ENCODE measurements around the gene AP2B1. TPM values are rescaled to one million over a fixed set of nuclear protein-coding genes. Genes with fewer than 3 reads are reported as not detected.

AP2B1 gene
- total RNA-seq, 6 donors from 2014 or later, result 52.7 to 140 (median 101) TPM

DNA sequence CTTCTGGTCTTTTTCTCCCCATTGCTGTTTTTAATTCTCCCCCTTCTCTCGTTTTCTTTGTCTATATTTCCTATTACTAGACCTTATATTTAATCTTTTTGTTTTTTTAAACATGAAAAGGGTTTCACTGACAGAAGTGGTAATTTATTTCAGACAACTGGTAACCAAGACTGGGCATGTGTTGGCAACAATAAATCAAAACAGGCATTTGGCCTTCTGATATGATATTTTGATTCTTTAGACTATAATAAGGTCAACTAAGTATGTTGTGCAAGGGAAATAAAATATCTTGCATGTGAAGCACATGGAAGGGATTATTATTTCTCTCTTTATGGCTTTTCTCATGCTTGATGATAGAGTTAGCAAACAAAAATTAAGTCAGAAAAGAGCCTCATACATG lies 34.6 kb downstream of the AP2B1 start:
- peaks cover 1 to 44% (median 19%) of the 10 kb centered on the region in 4 donors for H3K36me3 ChIP-seq
- no peak for TF ChIP-seq POLR2A (IDR thresholded peaks at IDR 0.05)
- TF ChIP-seq EP300 (IDR thresholded peaks at IDR 0.05), result no peak
- TF ChIP-seq, protein P1, sequence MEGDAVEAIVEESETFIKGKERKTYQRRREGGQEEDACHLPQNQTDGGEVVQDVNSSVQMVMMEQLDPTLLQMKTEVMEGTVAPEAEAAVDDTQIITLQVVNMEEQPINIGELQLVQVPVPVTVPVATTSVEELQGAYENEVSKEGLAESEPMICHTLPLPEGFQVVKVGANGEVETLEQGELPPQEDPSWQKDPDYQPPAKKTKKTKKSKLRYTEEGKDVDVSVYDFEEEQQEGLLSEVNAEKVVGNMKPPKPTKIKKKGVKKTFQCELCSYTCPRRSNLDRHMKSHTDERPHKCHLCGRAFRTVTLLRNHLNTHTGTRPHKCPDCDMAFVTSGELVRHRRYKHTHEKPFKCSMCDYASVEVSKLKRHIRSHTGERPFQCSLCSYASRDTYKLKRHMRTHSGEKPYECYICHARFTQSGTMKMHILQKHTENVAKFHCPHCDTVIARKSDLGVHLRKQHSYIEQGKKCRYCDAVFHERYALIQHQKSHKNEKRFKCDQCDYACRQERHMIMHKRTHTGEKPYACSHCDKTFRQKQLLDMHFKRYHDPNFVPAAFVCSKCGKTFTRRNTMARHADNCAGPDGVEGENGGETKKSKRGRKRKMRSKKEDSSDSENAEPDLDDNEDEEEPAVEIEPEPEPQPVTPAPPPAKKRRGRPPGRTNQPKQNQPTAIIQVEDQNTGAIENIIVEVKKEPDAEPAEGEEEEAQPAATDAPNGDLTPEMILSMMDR (IDR thresholded peaks at IDR 0.05), result no peak
- TF ChIP-seq POLR2AphosphoS5 (IDR thresholded peaks at IDR 0.05), result no peak
- H3K9me3 ChIP-seq, result no peaks in the 10 kb centered on the region
- DNase-seq (no peak), ATAC-seq (ENCODE audit: low FRiP score in 2 of 2) (no peak)
- no peak overlapping the region for H3K27ac ChIP-seq
- H3K27me3 ChIP-seq, result no peaks in the 10 kb centered on the region
- peaks cover 0 to 8% (median 4%) of the 10 kb centered on the region in 4 donors for H3K4me1 ChIP-seq
- no peak overlapping the region for H3K4me3 ChIP-seq
- WGBS, 2 donors, result 66 to 72% methylated on average over 1 of the region's 1 CpG

DNA sequence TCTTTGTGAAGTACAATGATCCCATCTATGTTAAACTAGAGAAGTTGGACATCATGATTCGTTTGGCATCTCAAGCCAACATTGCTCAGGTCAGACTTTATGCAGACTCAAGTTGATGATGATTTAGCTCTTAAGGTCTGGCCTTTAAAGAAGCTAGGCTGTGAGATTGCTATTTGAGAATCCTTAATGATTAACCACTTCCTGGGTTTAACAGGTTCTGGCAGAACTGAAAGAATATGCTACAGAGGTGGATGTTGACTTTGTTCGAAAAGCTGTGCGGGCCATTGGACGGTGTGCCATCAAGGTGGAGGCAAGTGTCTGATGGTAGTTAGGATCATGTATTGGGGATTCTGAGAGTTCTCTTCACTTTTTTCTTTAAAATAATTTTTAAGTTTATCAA lies 40.3 kb downstream of the AP2B1 start:
- ATAC-seq (ENCODE audit: low FRiP score in 2 of 2) (no peak), DNase-seq (no peak)
- peaks cover 4 to 85% (median 38%) of the 10 kb centered on the region in 4 donors for H3K36me3 ChIP-seq
- TF ChIP-seq EP300 (IDR thresholded peaks at IDR 0.05), result no peak
- TF ChIP-seq, protein P1 (IDR thresholded peaks at IDR 0.05), result no peak
- no peak for TF ChIP-seq POLR2AphosphoS5 (IDR thresholded peaks at IDR 0.05)
- TF ChIP-seq POLR2A (IDR thresholded peaks at IDR 0.05), result no peak
- H3K4me3 ChIP-seq, result no peak overlapping the region
- no peak overlapping the region for H3K27ac ChIP-seq
- no peaks in the 10 kb centered on the region for H3K27me3 ChIP-seq
- no peaks in the 10 kb centered on the region for H3K9me3 ChIP-seq
- WGBS, 2 donors, result 75% methylated on average over 4 of the region's 4 CpGs
- H3K4me1 ChIP-seq, result no peaks in the 10 kb centered on the region

DNA sequence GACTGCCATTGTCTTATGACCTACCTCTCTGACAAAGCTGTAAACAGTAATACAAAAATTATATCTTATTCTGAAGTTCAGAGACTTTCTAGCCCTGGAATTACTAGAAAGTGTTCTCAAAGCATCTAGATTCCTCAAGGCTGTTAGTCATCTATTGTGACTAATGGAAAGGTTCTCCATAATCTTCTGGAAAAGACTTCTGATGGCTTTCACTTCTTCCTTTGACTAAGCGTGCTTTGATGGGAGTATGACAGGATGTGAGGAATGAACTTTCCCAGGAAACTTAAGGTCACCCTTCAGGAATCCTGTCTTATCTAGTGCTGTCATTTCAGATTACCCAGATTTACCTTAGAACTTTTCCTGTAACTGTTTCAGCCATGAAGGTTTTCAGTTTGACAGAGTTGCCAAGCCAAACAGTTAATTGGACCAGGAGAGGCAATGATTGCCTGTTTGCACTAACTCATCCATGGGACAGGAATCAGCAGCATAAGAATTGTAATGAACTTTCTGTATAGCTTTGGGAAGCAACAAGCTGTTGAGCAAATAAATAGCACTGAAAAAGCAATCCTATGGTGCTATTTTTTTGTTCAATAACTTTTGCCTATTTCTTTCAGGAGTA lies 43.5 kb downstream of the AP2B1 start:
- DNase-seq (no peak), ATAC-seq (ENCODE audit: low FRiP score in 2 of 2) (no peak)
- Histone ChIP-seq H3K27me3 (no peaks in the 10 kb centered on the region), H3K36me3 (peaks cover 13 to 88% (median 39%) of the 10 kb centered on the region in 4 donors), H3K4me3 (no peak overlapping the region), H3K27ac (no peak overlapping the region), H3K9me3 (no peaks in the 10 kb centered on the region), H3K4me1 (no peaks in the 10 kb centered on the region)
- no peak for TF ChIP-seq EP300 (IDR thresholded peaks at IDR 0.05)
- no peak for TF ChIP-seq POLR2AphosphoS5 (IDR thresholded peaks at IDR 0.05)
- TF ChIP-seq POLR2A (IDR thresholded peaks at IDR 0.05), result no peak
- TF ChIP-seq, protein P1 (IDR thresholded peaks at IDR 0.05), result no peak
- 64 to 67% methylated on average over 1 of the region's 1 CpG for WGBS, 2 donors

DNA sequence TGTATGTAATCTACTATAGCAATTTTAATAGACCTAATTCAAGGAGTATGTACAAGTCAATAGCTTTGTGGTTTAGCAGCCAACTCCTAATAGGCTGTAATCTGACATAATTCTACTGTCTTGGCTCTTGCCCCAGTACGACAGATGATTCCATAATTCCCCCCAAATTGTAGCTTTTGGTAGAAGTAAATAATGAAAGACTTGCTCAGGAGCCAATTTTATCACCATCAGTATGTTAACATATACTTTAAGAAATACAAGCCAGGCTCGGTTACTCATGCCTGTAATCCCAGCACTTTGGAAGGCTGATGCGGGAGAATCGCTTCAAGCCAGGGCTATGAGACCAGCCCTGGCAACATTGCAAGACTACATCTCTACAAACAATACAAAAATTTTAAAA lies 53.9 kb downstream of the AP2B1 start:
- no peaks in the 10 kb centered on the region for H3K4me1 ChIP-seq
- DNase-seq, result no peak
- no peak for ATAC-seq (ENCODE audit: low FRiP score in 2 of 2)
- peaks cover 28 to 91% (median 65%) of the 10 kb centered on the region in 4 donors for H3K36me3 ChIP-seq
- TF ChIP-seq POLR2AphosphoS5 (IDR thresholded peaks at IDR 0.05) (no peak), POLR2A (IDR thresholded peaks at IDR 0.05) (no peak), EP300 (IDR thresholded peaks at IDR 0.05) (no peak)
- TF ChIP-seq, protein P1 (IDR thresholded peaks at IDR 0.05), result no peak
- H3K27me3 ChIP-seq, result no peaks in the 10 kb centered on the region
- no peak overlapping the region for H3K27ac ChIP-seq
- H3K9me3 ChIP-seq, result no peaks in the 10 kb centered on the region
- no peak overlapping the region for H3K4me3 ChIP-seq
- WGBS, 2 donors, result 91% methylated on average over 4 of the region's 4 CpGs

DNA sequence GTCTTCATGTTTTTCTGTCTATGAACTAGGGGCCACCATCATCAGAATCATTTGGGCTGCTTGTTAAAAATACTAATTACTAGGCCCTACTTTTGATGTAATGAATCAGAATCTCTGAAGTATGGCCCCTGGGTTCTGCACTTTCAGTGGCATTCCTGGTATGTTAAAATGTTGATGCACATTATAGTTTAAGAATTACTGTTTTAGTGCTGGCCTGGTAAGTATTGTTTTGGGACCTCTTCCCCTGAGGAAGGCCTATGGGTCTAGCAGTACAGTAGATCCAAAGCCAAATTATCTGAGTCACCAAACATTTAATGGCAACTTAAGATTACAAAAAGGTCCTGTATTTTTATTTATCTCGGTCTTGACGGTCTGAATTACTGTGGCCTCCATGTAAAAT lies 58.8 kb downstream of the AP2B1 start:
- Histone ChIP-seq H3K9me3 (no peaks in the 10 kb centered on the region), H3K27me3 (no peaks in the 10 kb centered on the region), H3K4me3 (no peak overlapping the region), H3K27ac (no peak overlapping the region), H3K4me1 (no peaks in the 10 kb centered on the region), H3K36me3 (peaks cover 9 to 75% (median 40%) of the 10 kb centered on the region in 4 donors)
- 47 to 50% methylated on average over 2 of the region's 2 CpGs for WGBS, 2 donors
- TF ChIP-seq POLR2AphosphoS5 (IDR thresholded peaks at IDR 0.05) (no peak), EP300 (IDR thresholded peaks at IDR 0.05) (no peak), POLR2A (IDR thresholded peaks at IDR 0.05) (no peak)
- TF ChIP-seq, protein P1 (IDR thresholded peaks at IDR 0.05), result no peak
- DNase-seq (no peak), ATAC-seq (ENCODE audit: low FRiP score in 2 of 2) (no peak)
